ENCODE measurements around the gene PRRX2. TPM values are rescaled to one million over a fixed set of nuclear protein-coding genes. Genes with fewer than 3 reads are reported as not detected.

Gene PRRX2
- total RNA-seq, 1 donor from 2014 or later, result 10.1 TPM

- Mint-ChIP-seq H3K36me3 (no peaks in the 10 kb centered on the region), H3K27me3 (ENCODE audit: low read depth) (peaks cover 18% of the 10 kb centered on the region), H3K9me3 (no peaks in the 10 kb centered on the region), H3K27ac (no peak overlapping the region), H3K4me3 (no peak overlapping the region), H3K4me1 (peaks cover 8% of the 10 kb centered on the region)
- no peak for TF ChIP-seq CTCF (IDR thresholded peaks at IDR 0.05; ENCODE audit: unreplicated experiment)
- no peak for DNase-seq (ENCODE audit: low spot score in 2 of 2, unreplicated experiment in 2 of 2)
Observed at GRCh38 chr9:129728744-129729143, 63.3 kb downstream of the PRRX2 start.

- Mint-ChIP-seq H3K36me3 (no peaks in the 10 kb centered on the region), H3K4me3 (no peak overlapping the region), H3K27ac (no peak overlapping the region), H3K27me3 (ENCODE audit: low read depth) (peaks cover 18% of the 10 kb centered on the region), H3K4me1 (peaks cover 3% of the 10 kb centered on the region), H3K9me3 (no peaks in the 10 kb centered on the region)
- TF ChIP-seq CTCF (IDR thresholded peaks at IDR 0.05; ENCODE audit: unreplicated experiment), result no peak
- no peak for DNase-seq (ENCODE audit: low spot score in 2 of 2, unreplicated experiment in 2 of 2)
Observed at GRCh38 chr9:129731477-129732085, 66.1 kb downstream of the PRRX2 start.

- Mint-ChIP-seq H3K4me3 (no peak overlapping the region), H3K27me3 (ENCODE audit: low read depth) (peaks cover 18% of the 10 kb centered on the region), H3K36me3 (no peaks in the 10 kb centered on the region), H3K27ac (no peak overlapping the region), H3K4me1 (no peaks in the 10 kb centered on the region), H3K9me3 (no peaks in the 10 kb centered on the region)
- TF ChIP-seq CTCF (IDR thresholded peaks at IDR 0.05; ENCODE audit: unreplicated experiment), result no peak
- DNase-seq (ENCODE audit: low spot score in 2 of 2, unreplicated experiment in 2 of 2), result no peak
Observed at GRCh38 chr9:129732100-129732499, 66.7 kb downstream of the PRRX2 start.

GRCh38 chr9:129732946-129733631 is 67.6 kb downstream of the PRRX2 start:
- peaks cover 19% of the 10 kb centered on the region for H3K27me3 Mint-ChIP-seq (ENCODE audit: low read depth)

GRCh38 chr9:129733632-129733953 is 68.1 kb downstream of the PRRX2 start:
- H3K9me3 Mint-ChIP-seq, result no peaks in the 10 kb centered on the region

More at GRCh38 chr9:129732946-129733631, 67.6 kb downstream of the PRRX2 start:
- H3K36me3 Mint-ChIP-seq, result no peaks in the 10 kb centered on the region
- no peak overlapping the region for H3K4me3 Mint-ChIP-seq
- no peak overlapping the region for H3K27ac Mint-ChIP-seq
- DNase-seq (ENCODE audit: low spot score in 2 of 2, unreplicated experiment in 2 of 2), result no peak
- no peak for TF ChIP-seq CTCF (IDR thresholded peaks at IDR 0.05; ENCODE audit: unreplicated experiment)
- H3K9me3 Mint-ChIP-seq, result no peaks in the 10 kb centered on the region
- peaks cover 3% of the 10 kb centered on the region for H3K4me1 Mint-ChIP-seq

More at GRCh38 chr9:129733632-129733953, 68.1 kb downstream of the PRRX2 start:
- peaks cover 19% of the 10 kb centered on the region for H3K27me3 Mint-ChIP-seq (ENCODE audit: low read depth)
- no peaks in the 10 kb centered on the region for H3K36me3 Mint-ChIP-seq
- H3K4me3 Mint-ChIP-seq, result no peak overlapping the region
- H3K27ac Mint-ChIP-seq, result no peak overlapping the region
- no peak for TF ChIP-seq CTCF (IDR thresholded peaks at IDR 0.05; ENCODE audit: unreplicated experiment)
- peaks cover 6% of the 10 kb centered on the region for H3K4me1 Mint-ChIP-seq
- DNase-seq (ENCODE audit: low spot score in 2 of 2, unreplicated experiment in 2 of 2), result no peak
